H1 (cell line): ENCODE measurements around the gene ASB13. TPM values are rescaled to one million over a fixed set of nuclear protein-coding genes. Genes with fewer than 3 reads are reported as not detected.

Source experiments
- CTCF ChIA-PET: fragments of 300-600 bp; sonication (Branson Sonifier 250); formaldehyde crosslinking; loops from one replicate; lab custom pipeline; 2021; ENCODE audit not compliant: partially characterized antibody; lab: Charles Lee
- POLR2A ChIA-PET: fragments of 300-600 bp; sonication (Branson Sonifier 250); formaldehyde crosslinking; loops from one replicate; lab custom pipeline; 2021; ENCODE audit warnings: inconsistent platforms; ENCODE audit not compliant: partially characterized antibody; lab: Charles Lee
- DNase-seq, 2 experiments: peaks; one replicate each; pipeline versions ENCODE4 v3.0.0 to v3.0.0-alpha.2; 2010 to 2022; ENCODE audit warnings: low spot score in 2 of 2, low read depth in 1 of 2, mixed read lengths in 1 of 2
- FAIRE-seq: peaks from 2 replicates; lab custom pipeline; 2011; peaks lifted over from hg19 to GRCh38; lab: Jason Lieb, UNC
- H2AFZ ChIP-seq: 2 replicates; pipeline ENCODE4 v1.8.1; 2012; ENCODE audit warnings: low read length, inconsistent platforms
- H2AK5ac ChIP-seq: 2 replicates; pipeline ENCODE4 v1.6.1; 2013; ENCODE audit warnings: low read depth, low read length
- H2BK120ac ChIP-seq: replicated peaks from 2 replicates; pipeline ENCODE3; 2013; ENCODE audit warnings: low read depth, low read length, inconsistent platforms
- H2BK12ac ChIP-seq: 2 replicates; pipeline ENCODE4 v1.6.1; 2013; ENCODE audit warnings: low read depth, low read length
- H2BK15ac ChIP-seq: 2 replicates; pipeline ENCODE4 v1.6.1; 2013; ENCODE audit warnings: low read length
- H2BK20ac ChIP-seq: 2 replicates; pipeline ENCODE4 v1.6.1; 2013; ENCODE audit warnings: low read length
- H2BK5ac ChIP-seq: 2 replicates; pipeline ENCODE4 v1.6.1; 2013; ENCODE audit warnings: low read depth, low read length
- H3K14ac ChIP-seq: 2 replicates; pipeline ENCODE4 v1.6.1; 2013; ENCODE audit warnings: inconsistent platforms; ENCODE audit not compliant: insufficient read length
- H3K18ac ChIP-seq: 2 replicates; pipeline ENCODE4 v1.6.1; 2013; ENCODE audit warnings: low read length; ENCODE audit errors: extremely low read depth
- H3K23ac ChIP-seq: 2 replicates; pipeline ENCODE4 v1.6.1; 2013; ENCODE audit warnings: inconsistent platforms; ENCODE audit not compliant: insufficient read length
- H3K23me2 ChIP-seq: 2 replicates; pipeline ENCODE4 v1.6.1; 2013; ENCODE audit warnings: low read depth, low read length
- H3K27ac ChIP-seq: 2 replicates; pipeline ENCODE4 v1.6.1; 2011; ENCODE audit warnings: low read depth, low read length, inconsistent platforms
- H3K27me3 ChIP-seq, 4 experiments: replicated peaks in 1 of 4; 1 replicate in 1 of 4; 2 replicates in 3 of 4; pipeline versions ENCODE4 v1.6.1 to v1.8.1; 2011 to 2013; ENCODE audit warnings: low read length in 3 of 4, mild to moderate bottlenecking in 3 of 4, inconsistent platforms in 2 of 4, mixed read lengths in 2 of 4, moderate library complexity in 1 of 4; ENCODE audit not compliant: control insufficient read depth in 3 of 4, insufficient read depth in 3 of 4; ENCODE audit errors: extremely low read depth in 1 of 4
- H3K36me3 ChIP-seq, 4 experiments: 2 replicates each; pipeline versions ENCODE4 v1.6.1 to v1.8.1; 2011 to 2013; ENCODE audit warnings: mild to moderate bottlenecking in 4 of 4, low read length in 3 of 4, moderate library complexity in 2 of 4, control low read depth in 1 of 4, inconsistent platforms in 1 of 4; ENCODE audit not compliant: insufficient read depth in 4 of 4, control insufficient read depth in 2 of 4
- H3K4ac ChIP-seq: replicated peaks from 2 replicates; pipeline ENCODE3; 2013; ENCODE audit warnings: low read length, low read depth, mixed read lengths, inconsistent platforms; ENCODE audit not compliant: insufficient read length
- H3K4me1 ChIP-seq, 4 experiments: replicated peaks in 1 of 4; 1 replicate in 1 of 4; 2 replicates in 3 of 4; pipeline versions ENCODE4 v1.6.1 to v1.8.1; 2011 to 2013; ENCODE audit warnings: low read length in 3 of 4, inconsistent platforms in 2 of 4, mixed read lengths in 1 of 4; ENCODE audit not compliant: insufficient read depth in 4 of 4, control insufficient read depth in 3 of 4
- H3K4me2 ChIP-seq, 2 experiments: 2 replicates each; pipeline versions ENCODE4 v1.6.1 to v1.8.1; 2011 to 2013; ENCODE audit warnings: low read depth in 2 of 2, low read length in 2 of 2, control low read depth in 1 of 2, inconsistent platforms in 1 of 2, mild to moderate bottlenecking in 1 of 2; ENCODE audit not compliant: insufficient read depth in 1 of 2
- H3K4me3 ChIP-seq, 4 experiments: fragments of 200-600, 300-600 bp in 1 of 4; sonication (generic), shearing (Covaris generic), sonication (Bioruptor Twin) in 1 of 4; 2 replicates each; pipeline versions ENCODE4 v1.5.1 to v1.8.1; 2011 to 2016; ENCODE audit warnings: low read length in 4 of 4, low read depth in 3 of 4, control low read depth in 2 of 4, inconsistent platforms in 2 of 4, mild to moderate bottlenecking in 2 of 4, mixed read lengths in 1 of 4, moderate library complexity in 1 of 4; ENCODE audit not compliant: insufficient read depth in 2 of 4; ENCODE audit errors: extremely low read depth in 1 of 4
- H3K56ac ChIP-seq: replicated peaks from 2 replicates; pipeline ENCODE3; 2013; ENCODE audit warnings: low read depth, mild to moderate bottlenecking, mixed read lengths, low read length, inconsistent platforms; ENCODE audit not compliant: insufficient read length
- H3K79me1 ChIP-seq: 2 replicates; pipeline ENCODE4 v1.6.1; 2013; ENCODE audit warnings: low read depth, low read length, control low read depth
- H3K79me2 ChIP-seq, 2 experiments: 2 replicates each; pipeline versions ENCODE4 v1.6.1 to v1.8.1; 2012 to 2013; ENCODE audit warnings: low read length in 2 of 2, mild to moderate bottlenecking in 2 of 2, inconsistent platforms in 1 of 2; ENCODE audit not compliant: insufficient read depth in 2 of 2, control insufficient read depth in 1 of 2
- H3K9ac ChIP-seq, 4 experiments: replicated peaks in 1 of 4; 1 replicate in 1 of 4; 2 replicates in 3 of 4; pipeline versions ENCODE4 v1.6.1 to v1.8.1; 2011 to 2013; ENCODE audit warnings: low read depth in 3 of 4, low read length in 3 of 4, control low read depth in 2 of 4, mild to moderate bottlenecking in 2 of 4, moderate library complexity in 2 of 4, inconsistent platforms in 1 of 4; ENCODE audit errors: extremely low read depth in 1 of 4
- H3K9me3 ChIP-seq, 2 experiments: 2 replicates each; pipeline versions ENCODE4 v1.6.1 to v1.8.1; 2012 to 2013; ENCODE audit warnings: mild to moderate bottlenecking in 2 of 2, moderate library complexity in 2 of 2, control low read depth in 1 of 2, inconsistent platforms in 1 of 2, low read depth in 1 of 2, low read length in 1 of 2, mixed read lengths in 1 of 2; ENCODE audit not compliant: insufficient read depth in 2 of 2
- H4K20me1 ChIP-seq, 2 experiments: replicated peaks in 1 of 2; 2 replicates each; pipeline versions ENCODE3 to v1.8.1; 2011 to 2013; ENCODE audit warnings: inconsistent platforms in 2 of 2, low read length in 2 of 2, mild to moderate bottlenecking in 1 of 2; ENCODE audit not compliant: insufficient read depth in 2 of 2, control insufficient read depth in 1 of 2
- H4K5ac ChIP-seq: 2 replicates; pipeline ENCODE4 v1.6.1; 2013; ENCODE audit warnings: low read length, low read depth, mixed read lengths, inconsistent platforms; ENCODE audit not compliant: insufficient read length
- H4K8ac ChIP-seq: 2 replicates; pipeline ENCODE4 v1.8.0; 2013; ENCODE audit warnings: mild to moderate bottlenecking, moderate library complexity, low read length, inconsistent platforms; ENCODE audit not compliant: insufficient read depth; ENCODE audit errors: extremely low read depth
- H4K91ac ChIP-seq: replicated peaks from 2 replicates; pipeline ENCODE3; 2013; ENCODE audit warnings: low read length, mixed read lengths, inconsistent platforms; ENCODE audit not compliant: insufficient read length
- GABPA ChIP-seq: IDR thresholded peaks from 2 replicates; pipeline ENCODE4 v1.6.1; 2011; ENCODE audit warnings: mild to moderate bottlenecking, low read length, moderate library complexity, borderline replicate concordance; ENCODE audit not compliant: insufficient read depth
- POLR2A ChIP-seq, 2 experiments: IDR thresholded peaks; 1 replicate in 1 of 2; 2 replicates in 1 of 2; pipeline ENCODE4 v1.6.1; 2011; ENCODE audit warnings: low read depth in 2 of 2, low read length in 2 of 2, mild to moderate bottlenecking in 2 of 2; ENCODE audit errors: control extremely low read depth in 1 of 2
- TAF7 ChIP-seq: optimal IDR thresholded peaks from 2 replicates; pipeline ENCODE3; 2011; ENCODE audit warnings: low read depth, mild to moderate bottlenecking, inconsistent platforms, low read length, moderate library complexity, borderline replicate concordance
- WGBS, 2 experiments: shearing (Covaris generic) in 1 of 2; methylation state at CpG; one replicate each; pipeline versions ENCODE4 v1.1.6 to v1.1.7; 2013 to 2015; ENCODE audit warnings: low lambda C conversion rate in 2 of 2, mixed read lengths in 2 of 2, inconsistent platforms in 1 of 2, low coverage in 1 of 2, missing lambda C conversion rate in 1 of 2; ENCODE audit not compliant: insufficient replicate concordance in 2 of 2, insufficient coverage in 1 of 2, insufficient read length in 1 of 2; ENCODE audit errors: extremely low coverage in 1 of 2, missing lambda C conversion rate in 1 of 2; 5-methylcytosine and 5-hydroxymethylcytosine counted together
- polyA plus RNA-seq, 7 experiments: library from polyadenylated mRNA; depleted of rRNA in 3 of 7; stranded (reverse) in 5 of 7; unstranded in 2 of 7; fragments of >200 nt in 5 of 7; fragments of 200-250 nt in 2 of 7; gene quantifications; 1 replicate in 5 of 7; 2 replicates in 1 of 7; 4 replicates in 1 of 7; pipeline versions ENCODE4 v1.2.1 to v1.2.3, GENCODE V29; 2011 to 2013; ENCODE audit warnings: missing spikeins in 2 of 7, mixed read lengths in 2 of 7
- total RNA-seq: library from RNA; stranded (reverse); fragmentation: NEBNext Ultra II Directional; extraction: Animal tissue kit (Norgen Biotek cat#: 25700); gene quantifications from 2 replicates; pipeline ENCODE4 v1.2.1, GENCODE V29; 2021
- TF ChIP-seq, protein P1 (sequence below): IDR thresholded peaks from 2 replicates; pipeline ENCODE4 v1.6.1; 2011; ENCODE audit warnings: low read depth, mild to moderate bottlenecking, low read length; ENCODE audit not compliant: insufficient read depth

Gene ASB13
- total and polyA plus RNA-seq, 2 of the 8 experiments (the other 6 are each of a cell fraction or from before 2014, with no cell fraction given) = 12.3 to 20.2 TPM

DNA sequence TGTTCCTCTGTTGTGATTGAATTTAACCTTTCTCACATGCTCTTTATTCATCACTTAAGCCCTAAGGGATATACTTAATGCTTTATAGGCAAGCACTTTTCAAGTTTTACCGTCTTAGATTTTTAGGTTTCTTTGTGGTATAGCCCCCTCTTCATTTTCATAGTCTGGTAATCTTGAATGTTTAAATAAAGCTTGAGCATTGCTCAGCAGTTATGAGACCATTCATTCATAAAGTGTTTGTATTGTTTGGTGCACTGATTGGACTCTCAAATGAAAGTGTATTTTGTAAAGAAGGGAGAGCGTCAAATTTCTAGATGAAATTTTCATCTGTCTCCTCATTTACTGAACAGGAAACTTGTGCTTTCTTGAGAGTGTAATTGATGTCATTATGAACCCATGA is 43.5 kb upstream of the ASB13 start:
- ChIA-PET CTCF (no interaction called here), POLR2A (no interaction called here)
- no peak overlapping the region for H4K8ac ChIP-seq
- no peak overlapping the region for H3K23ac ChIP-seq
- TF ChIP-seq, protein P1, sequence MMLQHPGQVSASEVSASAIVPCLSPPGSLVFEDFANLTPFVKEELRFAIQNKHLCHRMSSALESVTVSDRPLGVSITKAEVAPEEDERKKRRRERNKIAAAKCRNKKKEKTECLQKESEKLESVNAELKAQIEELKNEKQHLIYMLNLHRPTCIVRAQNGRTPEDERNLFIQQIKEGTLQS = no peak
- TF ChIP-seq GABPA (no peak), TAF7 (no peak), POLR2A (IDR thresholded peaks at IDR 0.05; ENCODE audit: control extremely low read depth in 1 of 2, low read depth in 2 of 2, low read length in 2 of 2) (no peak)
- no peak overlapping the region for H3K56ac ChIP-seq
- no peak overlapping the region for H3K9ac ChIP-seq
- 93% methylated on average over 2 of the region's 2 CpGs; no CpG with 5 or more reads in 1 of the 2 experiments for WGBS, 2 experiments
- FAIRE-seq = no peak
- H3K27ac ChIP-seq = no peak overlapping the region
- H3K14ac ChIP-seq = no peak overlapping the region
- H2BK5ac ChIP-seq = no peak overlapping the region
- H3K4me3 ChIP-seq = no peak overlapping the region
- no peaks in the 10 kb centered on the region; the same call in 1 of the 2 replicates for H3K79me1 ChIP-seq
- H3K4me1 ChIP-seq = no peaks in the 10 kb centered on the region
- H2BK120ac ChIP-seq = no peak overlapping the region
- no peak overlapping the region for H2BK20ac ChIP-seq
- no peak for DNase-seq
- H4K20me1 ChIP-seq = no peaks in the 10 kb centered on the region
- no peak overlapping the region for H4K5ac ChIP-seq
- H3K4me2 ChIP-seq = no peak overlapping the region
- H3K27me3 ChIP-seq = no peaks in the 10 kb centered on the region
- no peaks in the 10 kb centered on the region for H3K23me2 ChIP-seq
- no peak overlapping the region for H2AFZ ChIP-seq
- no peak overlapping the region for H4K91ac ChIP-seq
- H3K4ac ChIP-seq = no peak overlapping the region
- H2BK12ac ChIP-seq = no peak overlapping the region
- no peaks in the 10 kb centered on the region for H3K36me3 ChIP-seq
- H3K18ac ChIP-seq = no peak overlapping the region
- peaks cover 0 to 86% of the 10 kb centered on the region in 2 experiments; a peak in 3 of 4 replicates for H3K79me2 ChIP-seq
- no peak overlapping the region for H2AK5ac ChIP-seq
- H3K9me3 ChIP-seq = no peaks in the 10 kb centered on the region
- no peak overlapping the region for H2BK15ac ChIP-seq
